ENCODE measurements around the gene NQO2. TPM values are rescaled to one million over a fixed set of nuclear protein-coding genes. Genes with fewer than 3 reads are reported as not detected.
A peak's percentile ranks its signal among the peaks of the same experiment; 100 is the strongest.
"Not testable (repeated sequence)": the region's sequence is repeated elsewhere in the genome, so short reads cannot be mapped to it uniquely, and the experiment has no call there.

Gene NQO2
- total RNA-seq, 1 donor from 2014 or later = 22.4 TPM

GRCh38 chr6:3045777-3046176 is 46.1 kb downstream of the NQO2 start:
- ATAC-seq = no peak

GRCh38 chr6:3046295-3046694 is 46.6 kb downstream of the NQO2 start:
- intact Hi-C loops (cut with DNase I) = no loop called here

More at GRCh38 chr6:3045777-3046176, 46.1 kb downstream of the NQO2 start:
- Histone ChIP-seq H3K36me3 (no peaks in the 10 kb centered on the region), H3K27me3 (ENCODE audit: low read depth) (no peaks in the 10 kb centered on the region), H3K9me3 (no peaks in the 10 kb centered on the region), H3K27ac (no peak overlapping the region), H3K4me1 (no peaks in the 10 kb centered on the region), H3K4me3 (no peak overlapping the region)
- TF ChIP-seq CTCF (IDR thresholded peaks at IDR 0.05) = no peak
- no peak for DNase-seq
- intact Hi-C loops (cut with DNase I) = no loop called here

GRCh38 chr6:3048009-3048408 is 48.3 kb downstream of the NQO2 start:
- intact Hi-C loops (cut with DNase I); H3K9me3 ChIP-seq; H3K27ac ChIP-seq; H3K4me3 ChIP-seq; DNase-seq; H3K36me3 ChIP-seq; H3K4me1 ChIP-seq; H3K27me3 ChIP-seq (ENCODE audit: low read depth); ATAC-seq: not testable (repeated sequence)

More at GRCh38 chr6:3046295-3046694, 46.6 kb downstream of the NQO2 start:
- ATAC-seq (no peak), DNase-seq (no peak)
- Histone ChIP-seq H3K9me3 (no peaks in the 10 kb centered on the region), H3K4me3 (no peak overlapping the region), H3K27ac (no peak overlapping the region), H3K36me3 (no peaks in the 10 kb centered on the region), H3K4me1 (no peaks in the 10 kb centered on the region), H3K27me3 (ENCODE audit: low read depth) (no peaks in the 10 kb centered on the region)
- TF ChIP-seq CTCF (IDR thresholded peaks at IDR 0.05) = no peak

- H3K9me3 ChIP-seq = no peaks in the 10 kb centered on the region
- H3K36me3 ChIP-seq = no peaks in the 10 kb centered on the region
- peak overlapping the region; percentile 65 for H3K4me3 ChIP-seq
- ATAC-seq = no peak
- no peak overlapping the region for H3K27ac ChIP-seq
- intact Hi-C loops (cut with DNase I) = no loop called here
- no peaks in the 10 kb centered on the region for H3K27me3 ChIP-seq (ENCODE audit: low read depth)
- DNase-seq = no peak
- TF ChIP-seq CTCF (IDR thresholded peaks at IDR 0.05) = no peak
- H3K4me1 ChIP-seq = peaks cover 25% of the 10 kb centered on the region
Measured at GRCh38 chr6:3052481-3053230, 53.0 kb downstream of the NQO2 start.

- DNase-seq = no peak
- peaks cover 25% of the 10 kb centered on the region for H3K4me1 ChIP-seq
- no peaks in the 10 kb centered on the region for H3K27me3 ChIP-seq (ENCODE audit: low read depth)
- no peak for ATAC-seq
- intact Hi-C loops (cut with DNase I) = no loop called here
- H3K9me3 ChIP-seq = no peaks in the 10 kb centered on the region
- peak overlapping the region; percentile 80 for H3K27ac ChIP-seq
- peak overlapping the region; percentile 65 for H3K4me3 ChIP-seq
- no peaks in the 10 kb centered on the region for H3K36me3 ChIP-seq
- no peak for TF ChIP-seq CTCF (IDR thresholded peaks at IDR 0.05)
Measured at GRCh38 chr6:3053231-3053508, 53.5 kb downstream of the NQO2 start.

GRCh38 chr6:3054229-3055157 is 54.8 kb downstream of the NQO2 start:
- ATAC-seq = peak; percentile 19 to 69
- intact Hi-C loops (cut with DNase I); H3K36me3 ChIP-seq; H3K9me3 ChIP-seq; DNase-seq; H3K27me3 ChIP-seq (ENCODE audit: low read depth): not testable (repeated sequence)
- H3K4me3 ChIP-seq = peak overlapping the region; percentile 65
- H3K4me1 ChIP-seq = peaks cover 25% of the 10 kb centered on the region
- H3K27ac ChIP-seq = peak overlapping the region; percentile 80

- H3K27me3 ChIP-seq (ENCODE audit: low read depth); ATAC-seq; H3K4me3 ChIP-seq; intact Hi-C loops (cut with DNase I); H3K9me3 ChIP-seq; H3K36me3 ChIP-seq; DNase-seq: not testable (repeated sequence)
- Histone ChIP-seq H3K27ac (peak overlapping the region; percentile 49), H3K4me1 (peaks cover 25% of the 10 kb centered on the region)
Measured at GRCh38 chr6:3055158-3055499, 55.4 kb downstream of the NQO2 start.

Data from lower lobe of right lung (tissue), 2 donors.